Liver (tissue), 9 donors: ENCODE measurements around the gene ILKAP. TPM values are rescaled to one million over a fixed set of nuclear protein-coding genes. Genes with fewer than 3 reads are reported as not detected.

Experiments used
- DNase-seq: peaks from one replicate; pipeline ENCODE4 v3.0.0-alpha.2; 2017; ENCODE audit warnings: low spot score
- H3K27ac ChIP-seq, 2 donors: one replicate each; pipeline ENCODE4 v1.7.0; 2013; ENCODE audit warnings: inconsistent platforms in 2 of 2, low read length in 2 of 2, control low read depth in 1 of 2, low read depth in 1 of 2, mild to moderate bottlenecking in 1 of 2
- H3K27me3 ChIP-seq, 4 donors: one replicate each; pipeline versions ENCODE4 v1.6.1 to v1.7.0; 2013; ENCODE audit warnings: low read length in 3 of 4, inconsistent platforms in 1 of 4, mild to moderate bottlenecking in 1 of 4, moderate library complexity in 1 of 4; ENCODE audit not compliant: control insufficient read depth in 4 of 4, insufficient read depth in 4 of 4
- H3K36me3 ChIP-seq, 4 donors: one replicate each; pipeline versions ENCODE4 v1.6.1 to v1.7.0; 2013; ENCODE audit warnings: low read length in 3 of 4, mild to moderate bottlenecking in 3 of 4, low read depth in 1 of 4, moderate library complexity in 1 of 4; ENCODE audit not compliant: control insufficient read depth in 4 of 4, insufficient read depth in 3 of 4
- H3K4me1 ChIP-seq, 4 donors: one replicate each; pipeline versions ENCODE4 v1.6.1 to v1.7.0; 2013; ENCODE audit warnings: low read length in 3 of 4, mild to moderate bottlenecking in 3 of 4, moderate library complexity in 1 of 4; ENCODE audit not compliant: control insufficient read depth in 4 of 4, insufficient read depth in 4 of 4
- H3K4me3 ChIP-seq, 3 donors: one replicate each; pipeline versions ENCODE4 v1.6.1 to v1.7.0; 2013; ENCODE audit warnings: low read length in 3 of 3, control low read depth in 1 of 3, low read depth in 1 of 3, mild to moderate bottlenecking in 1 of 3
- H3K9ac ChIP-seq, 2 donors: one replicate each; pipeline ENCODE4 v1.7.0; 2013; ENCODE audit warnings: low read length in 2 of 2, mild to moderate bottlenecking in 2 of 2, moderate library complexity in 2 of 2, control low read depth in 1 of 2, low read depth in 1 of 2
- H3K9me3 ChIP-seq, 4 donors: one replicate each; pipeline versions ENCODE4 v1.6.1 to v1.7.0; 2013; ENCODE audit warnings: low read length in 3 of 4; ENCODE audit not compliant: control insufficient read depth in 4 of 4
- EGR1 ChIP-seq, 2 donors: IDR thresholded peaks; 2 replicates each; pipeline ENCODE4 v1.6.1; 2016 to 2018; ENCODE audit warnings: antibody characterized with exemption in 2 of 2, low read depth in 2 of 2
- FOXA1 ChIP-seq: IDR thresholded peaks from 2 replicates; pipeline ENCODE4 v1.6.1; 2016; ENCODE audit warnings: antibody characterized with exemption
- FOXA2 ChIP-seq: IDR thresholded peaks from 2 replicates; pipeline ENCODE4 v1.6.1; 2016; ENCODE audit warnings: antibody characterized with exemption
- GABPA ChIP-seq, 2 donors: IDR thresholded peaks in 1 of 2; conservative IDR thresholded peaks in 1 of 2; 2 replicates each; pipeline ENCODE4 v1.6.1; 2016; ENCODE audit warnings: antibody characterized with exemption in 2 of 2, mild to moderate bottlenecking in 1 of 2, moderate library complexity in 1 of 2
- HNF4A ChIP-seq, 2 donors: conservative IDR thresholded peaks; 2 replicates each; pipeline ENCODE4 v1.6.1; 2016; ENCODE audit warnings: antibody characterized with exemption in 2 of 2, mild to moderate bottlenecking in 2 of 2
- HNF4G ChIP-seq: IDR thresholded peaks from 2 replicates; pipeline ENCODE4 v1.6.1; 2016; ENCODE audit warnings: antibody characterized with exemption
- JUND ChIP-seq, 2 donors: IDR thresholded peaks; 2 replicates each; pipeline ENCODE4 v1.6.1; 2016; ENCODE audit warnings: antibody characterized with exemption in 2 of 2
- NR2F2 ChIP-seq: IDR thresholded peaks from 2 replicates; pipeline ENCODE4 v1.6.1; 2016; ENCODE audit warnings: antibody characterized with exemption
- RXRA ChIP-seq, 2 donors: IDR thresholded peaks; 2 replicates each; pipeline ENCODE4 v1.6.1; 2017 to 2018; ENCODE audit warnings: antibody characterized with exemption in 2 of 2, mild to moderate bottlenecking in 1 of 2
- SP1 ChIP-seq: IDR thresholded peaks from 2 replicates; pipeline ENCODE4 v1.6.1; 2018; ENCODE audit warnings: antibody characterized with exemption, mild to moderate bottlenecking
- TAF1 ChIP-seq: conservative IDR thresholded peaks from 2 replicates; pipeline ENCODE4 v1.6.1; 2016; ENCODE audit warnings: antibody characterized with exemption, mild to moderate bottlenecking
- YY1 ChIP-seq: IDR thresholded peaks from 2 replicates; pipeline ENCODE4 v1.6.1; 2016; ENCODE audit warnings: antibody characterized with exemption, mild to moderate bottlenecking
- WGBS: extraction: QIAGEN DNeasy Blood & Tissue Kit; methylation state at CpG from one replicate; pipeline ENCODE4 v1.1.7; 2013; 5-methylcytosine and 5-hydroxymethylcytosine counted together
- polyA plus RNA-seq, 2 donors: library from polyadenylated mRNA; stranded (reverse) in 1 of 2; unstranded in 1 of 2; fragments of 200-250 nt in 1 of 2; fragments of >200 nt in 1 of 2; fragmentation: Nextera tagmentation in 1 of 2; extraction: Ambion mirVana in 1 of 2; gene quantifications; one replicate each; pipeline versions ENCODE4 v1.2.1 to v1.2.3, GENCODE V29; 2013 to 2015
- total RNA-seq, 2 donors: library from RNA; depleted of rRNA; stranded (reverse); fragments of >200 nt; gene quantifications; one replicate each; pipeline ENCODE4 v1.2.3, GENCODE V29; 2014
- TF ChIP-seq, protein P1 (sequence below): IDR thresholded peaks from 2 replicates; pipeline ENCODE4 v1.6.1; 2016; ENCODE audit warnings: antibody characterized with exemption
- TF ChIP-seq, protein P2 (sequence below): fragments of 150-350 bp; IDR thresholded peaks from 2 replicates; pipeline ENCODE4 v1.5.1; 2017; ENCODE audit warnings: improper control_type of control experiment, low read depth, low read length; ENCODE audit not compliant: missing input control
- TF ChIP-seq, protein P3 (sequence below): IDR thresholded peaks from 2 replicates; pipeline ENCODE4 v1.6.1; 2016; ENCODE audit warnings: antibody characterized with exemption
- TF ChIP-seq, protein P4 (sequence below): IDR thresholded peaks from 2 replicates; pipeline ENCODE4 v1.6.1; 2016; ENCODE audit warnings: antibody characterized with exemption
- TF ChIP-seq, protein P5 (sequence below): IDR thresholded peaks from 2 replicates; pipeline ENCODE4 v1.6.1; 2016; ENCODE audit warnings: antibody characterized with exemption, mild to moderate bottlenecking
- donor health status: healthy.
- donor health status: healthy.
- donor health status: healthy.
- donor health status: healthy.
- donor health status: healthy.

Gene ILKAP
- total and polyA plus RNA-seq, 4 donors = 15.0 to 21.1 (median 20.0) TPM

DNA sequence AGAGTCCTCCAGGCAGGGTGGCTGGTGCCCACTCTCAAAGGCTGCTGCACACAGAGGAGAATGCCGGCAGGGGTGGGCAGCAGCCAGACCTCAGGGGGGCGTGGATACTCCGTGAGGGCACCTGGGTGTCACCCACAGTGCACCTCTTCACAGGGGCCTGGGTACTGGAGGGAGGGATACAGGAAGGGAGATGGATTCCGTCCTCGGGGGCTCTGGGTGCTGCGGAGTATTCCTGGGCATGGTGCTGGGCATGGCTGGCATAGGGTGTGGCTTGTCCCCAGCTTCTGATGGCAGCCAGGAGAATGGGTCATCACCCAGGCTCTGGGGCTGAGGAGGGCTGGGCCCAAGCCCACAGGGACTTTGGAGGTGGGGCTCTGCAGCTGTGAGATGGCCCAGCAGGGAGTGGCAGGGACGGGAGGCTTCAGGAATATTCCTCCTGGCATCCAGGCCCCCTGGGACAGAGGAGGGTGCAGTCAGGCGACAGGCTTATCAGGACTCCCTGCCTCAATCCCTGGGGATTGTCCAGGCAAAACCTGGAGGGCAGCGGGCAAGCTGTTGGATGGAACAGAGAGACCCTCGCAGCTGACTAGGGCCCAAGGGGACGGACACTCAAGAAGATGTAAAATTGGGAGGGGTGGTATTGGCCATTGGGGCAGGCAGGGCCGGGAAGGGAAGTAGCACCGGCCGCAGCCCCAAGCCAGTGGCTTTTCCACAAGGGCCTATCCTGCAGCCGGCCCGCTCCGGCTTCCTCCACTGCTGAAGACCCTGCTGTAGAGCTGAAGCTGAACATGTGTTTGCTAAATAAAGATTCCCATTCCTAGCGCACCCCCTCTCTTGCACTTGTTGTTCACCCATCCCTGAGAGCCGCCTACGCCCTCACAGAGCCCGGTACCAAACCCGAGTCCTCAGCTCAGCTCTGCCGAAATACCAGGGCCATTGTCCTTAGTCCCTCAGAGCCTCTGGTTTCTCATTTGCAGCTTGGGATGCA is 70.7 kb downstream of the ILKAP start:
- no peaks in the 10 kb centered on the region for H3K36me3 ChIP-seq
- WGBS = 96% methylated on average over 23 of the region's 23 CpGs
- H3K27ac ChIP-seq = no peak overlapping the region
- no peak for DNase-seq
- H3K4me3 ChIP-seq = no peak overlapping the region
- peaks cover 0 to 8% (median 2%) of the 10 kb centered on the region in 4 donors for H3K4me1 ChIP-seq
- H3K9ac ChIP-seq = no peak overlapping the region
- H3K9me3 ChIP-seq = no peaks in the 10 kb centered on the region
- no peaks in the 10 kb centered on the region for H3K27me3 ChIP-seq
- TF ChIP-seq HNF4G (no peak), YY1 (no peak), HNF4A (conservative IDR thresholded peaks at IDR 0.05) (no peak), SP1 (no peak), EGR1 (IDR thresholded peaks at IDR 0.05; ENCODE audit: low read depth in 2 of 2) (no peak), NR2F2 (no peak), FOXA2 (no peak), JUND (IDR thresholded peaks at IDR 0.05) (no peak), GABPA (IDR thresholded peaks at IDR 0.05 in 1 of 2, conservative IDR thresholded peaks at IDR 0.05 in 1 of 2) (no peak), RXRA (IDR thresholded peaks at IDR 0.05) (no peak), FOXA1 (no peak), TAF1 (no peak)
- TF ChIP-seq, protein P1, sequence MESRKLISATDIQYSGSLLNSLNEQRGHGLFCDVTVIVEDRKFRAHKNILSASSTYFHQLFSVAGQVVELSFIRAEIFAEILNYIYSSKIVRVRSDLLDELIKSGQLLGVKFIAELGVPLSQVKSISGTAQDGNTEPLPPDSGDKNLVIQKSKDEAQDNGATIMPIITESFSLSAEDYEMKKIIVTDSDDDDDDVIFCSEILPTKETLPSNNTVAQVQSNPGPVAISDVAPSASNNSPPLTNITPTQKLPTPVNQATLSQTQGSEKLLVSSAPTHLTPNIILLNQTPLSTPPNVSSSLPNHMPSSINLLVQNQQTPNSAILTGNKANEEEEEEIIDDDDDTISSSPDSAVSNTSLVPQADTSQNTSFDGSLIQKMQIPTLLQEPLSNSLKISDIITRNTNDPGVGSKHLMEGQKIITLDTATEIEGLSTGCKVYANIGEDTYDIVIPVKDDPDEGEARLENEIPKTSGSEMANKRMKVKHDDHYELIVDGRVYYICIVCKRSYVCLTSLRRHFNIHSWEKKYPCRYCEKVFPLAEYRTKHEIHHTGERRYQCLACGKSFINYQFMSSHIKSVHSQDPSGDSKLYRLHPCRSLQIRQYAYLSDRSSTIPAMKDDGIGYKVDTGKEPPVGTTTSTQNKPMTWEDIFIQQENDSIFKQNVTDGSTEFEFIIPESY = no peak
- TF ChIP-seq, protein P2, sequence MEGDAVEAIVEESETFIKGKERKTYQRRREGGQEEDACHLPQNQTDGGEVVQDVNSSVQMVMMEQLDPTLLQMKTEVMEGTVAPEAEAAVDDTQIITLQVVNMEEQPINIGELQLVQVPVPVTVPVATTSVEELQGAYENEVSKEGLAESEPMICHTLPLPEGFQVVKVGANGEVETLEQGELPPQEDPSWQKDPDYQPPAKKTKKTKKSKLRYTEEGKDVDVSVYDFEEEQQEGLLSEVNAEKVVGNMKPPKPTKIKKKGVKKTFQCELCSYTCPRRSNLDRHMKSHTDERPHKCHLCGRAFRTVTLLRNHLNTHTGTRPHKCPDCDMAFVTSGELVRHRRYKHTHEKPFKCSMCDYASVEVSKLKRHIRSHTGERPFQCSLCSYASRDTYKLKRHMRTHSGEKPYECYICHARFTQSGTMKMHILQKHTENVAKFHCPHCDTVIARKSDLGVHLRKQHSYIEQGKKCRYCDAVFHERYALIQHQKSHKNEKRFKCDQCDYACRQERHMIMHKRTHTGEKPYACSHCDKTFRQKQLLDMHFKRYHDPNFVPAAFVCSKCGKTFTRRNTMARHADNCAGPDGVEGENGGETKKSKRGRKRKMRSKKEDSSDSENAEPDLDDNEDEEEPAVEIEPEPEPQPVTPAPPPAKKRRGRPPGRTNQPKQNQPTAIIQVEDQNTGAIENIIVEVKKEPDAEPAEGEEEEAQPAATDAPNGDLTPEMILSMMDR = no peak
- TF ChIP-seq, protein P3, sequence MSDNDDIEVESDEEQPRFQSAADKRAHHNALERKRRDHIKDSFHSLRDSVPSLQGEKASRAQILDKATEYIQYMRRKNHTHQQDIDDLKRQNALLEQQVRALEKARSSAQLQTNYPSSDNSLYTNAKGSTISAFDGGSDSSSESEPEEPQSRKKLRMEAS = no peak
- TF ChIP-seq, protein P4, sequence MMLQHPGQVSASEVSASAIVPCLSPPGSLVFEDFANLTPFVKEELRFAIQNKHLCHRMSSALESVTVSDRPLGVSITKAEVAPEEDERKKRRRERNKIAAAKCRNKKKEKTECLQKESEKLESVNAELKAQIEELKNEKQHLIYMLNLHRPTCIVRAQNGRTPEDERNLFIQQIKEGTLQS = no peak

DNA sequence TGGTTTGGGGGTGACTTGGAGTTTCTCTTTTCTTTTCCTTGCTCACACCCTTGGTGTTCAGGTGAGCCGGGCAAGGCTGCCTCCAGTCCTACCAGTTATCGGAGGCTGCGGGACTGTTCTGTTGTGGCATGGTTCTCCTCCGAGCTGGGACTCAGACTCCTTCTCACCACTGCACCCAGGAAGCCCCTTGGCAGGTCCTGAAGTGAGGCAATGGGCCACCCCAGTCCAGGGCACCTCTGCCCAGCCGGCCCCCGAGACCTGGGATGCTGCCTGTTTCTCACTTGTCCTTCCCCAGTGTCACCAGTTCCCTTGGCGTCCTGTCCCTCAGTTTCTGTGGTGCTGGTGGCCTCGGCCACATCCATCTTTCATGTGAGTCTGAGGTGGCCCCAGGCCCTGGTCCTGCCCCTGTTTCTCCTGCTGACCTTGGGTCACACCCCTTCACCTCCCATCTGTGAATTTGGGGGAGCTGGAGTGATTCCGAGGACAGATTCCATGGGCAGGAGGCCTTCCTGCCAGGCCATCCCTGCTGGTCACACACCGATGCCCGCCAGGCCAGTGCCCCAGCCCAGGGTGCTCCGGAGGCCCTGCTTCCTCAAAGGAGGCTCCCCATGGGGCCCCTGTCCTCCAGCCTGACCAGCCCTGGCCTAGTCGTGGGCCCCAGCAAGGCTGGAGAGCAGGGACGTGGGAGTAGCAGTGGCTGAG is 71.6 kb downstream of the ILKAP start:
- whole genome bisulfite sequencing = 95% methylated on average over 14 of the region's 14 CpGs
- H3K9ac ChIP-seq = no peak overlapping the region
- peaks cover 0 to 2% (median 1%) of the 10 kb centered on the region in 4 donors for H3K4me1 ChIP-seq
- no peak overlapping the region for H3K4me3 ChIP-seq
- no peak for DNase-seq
- no peaks in the 10 kb centered on the region for H3K9me3 ChIP-seq
- H3K27ac ChIP-seq = no peak overlapping the region
- no peaks in the 10 kb centered on the region for H3K27me3 ChIP-seq
- TF ChIP-seq RXRA (IDR thresholded peaks at IDR 0.05) (no peak), YY1 (no peak), FOXA2 (no peak), NR2F2 (no peak)
- TF ChIP-seq, protein P2 = no peak
- TF ChIP-seq, protein P5, sequence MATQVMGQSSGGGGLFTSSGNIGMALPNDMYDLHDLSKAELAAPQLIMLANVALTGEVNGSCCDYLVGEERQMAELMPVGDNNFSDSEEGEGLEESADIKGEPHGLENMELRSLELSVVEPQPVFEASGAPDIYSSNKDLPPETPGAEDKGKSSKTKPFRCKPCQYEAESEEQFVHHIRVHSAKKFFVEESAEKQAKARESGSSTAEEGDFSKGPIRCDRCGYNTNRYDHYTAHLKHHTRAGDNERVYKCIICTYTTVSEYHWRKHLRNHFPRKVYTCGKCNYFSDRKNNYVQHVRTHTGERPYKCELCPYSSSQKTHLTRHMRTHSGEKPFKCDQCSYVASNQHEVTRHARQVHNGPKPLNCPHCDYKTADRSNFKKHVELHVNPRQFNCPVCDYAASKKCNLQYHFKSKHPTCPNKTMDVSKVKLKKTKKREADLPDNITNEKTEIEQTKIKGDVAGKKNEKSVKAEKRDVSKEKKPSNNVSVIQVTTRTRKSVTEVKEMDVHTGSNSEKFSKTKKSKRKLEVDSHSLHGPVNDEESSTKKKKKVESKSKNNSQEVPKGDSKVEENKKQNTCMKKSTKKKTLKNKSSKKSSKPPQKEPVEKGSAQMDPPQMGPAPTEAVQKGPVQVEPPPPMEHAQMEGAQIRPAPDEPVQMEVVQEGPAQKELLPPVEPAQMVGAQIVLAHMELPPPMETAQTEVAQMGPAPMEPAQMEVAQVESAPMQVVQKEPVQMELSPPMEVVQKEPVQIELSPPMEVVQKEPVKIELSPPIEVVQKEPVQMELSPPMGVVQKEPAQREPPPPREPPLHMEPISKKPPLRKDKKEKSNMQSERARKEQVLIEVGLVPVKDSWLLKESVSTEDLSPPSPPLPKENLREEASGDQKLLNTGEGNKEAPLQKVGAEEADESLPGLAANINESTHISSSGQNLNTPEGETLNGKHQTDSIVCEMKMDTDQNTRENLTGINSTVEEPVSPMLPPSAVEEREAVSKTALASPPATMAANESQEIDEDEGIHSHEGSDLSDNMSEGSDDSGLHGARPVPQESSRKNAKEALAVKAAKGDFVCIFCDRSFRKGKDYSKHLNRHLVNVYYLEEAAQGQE = no peak
- TF ChIP-seq, protein P3 = no peak
- no peaks in the 10 kb centered on the region for H3K36me3 ChIP-seq
